Epithelial cell of esophagus (primary cell): ENCODE results near the gene NMUR2.

Source experiments
- DNase-seq: peaks from one replicate; pipeline ENCODE4 v3.0.0; 2010; ENCODE audit warnings: low read depth
- H3K4me3 ChIP-seq: 2 replicates; pipeline ENCODE4 v1.5.1; 2011; ENCODE audit warnings: mild to moderate bottlenecking, low read length, control low read depth
- CTCF ChIP-seq: IDR thresholded peaks from 2 replicates; pipeline ENCODE4 v1.5.1; 2011; ENCODE audit warnings: low read depth, mild to moderate bottlenecking, low read length, control low read depth, inconsistent platforms; ENCODE audit not compliant: insufficient read depth; ENCODE audit errors: missing control alignments

Gene NMUR2

GRCh38 chr5:152364172-152364571, 40.9 kb downstream of the NMUR2 start:
- H3K4me3 ChIP-seq = no peak overlapping the region
- no peak for DNase-seq
- TF ChIP-seq CTCF = no peak

- DNase-seq = no peak
- no peak for TF ChIP-seq CTCF
- H3K4me3 ChIP-seq = no peak overlapping the region
These were observed 46.1 kb downstream of the NMUR2 start for GRCh38 chr5:152358861-152359568.

GRCh38 chr5:152356506-152356905, 48.6 kb downstream of the NMUR2 start:
- no peak for DNase-seq
- no peak for TF ChIP-seq CTCF
- H3K4me3 ChIP-seq = no peak overlapping the region

- no peak overlapping the region for H3K4me3 ChIP-seq
- no peak for DNase-seq
- TF ChIP-seq CTCF = no peak
These were observed 50.0 kb downstream of the NMUR2 start for GRCh38 chr5:152355061-152355460.

- H3K4me3 ChIP-seq = no peak overlapping the region
- TF ChIP-seq CTCF = no peak
- DNase-seq = no peak
These were observed 52.1 kb downstream of the NMUR2 start for GRCh38 chr5:152353001-152353400.

- peak; percentile 55 for DNase-seq
- no peak overlapping the region for H3K4me3 ChIP-seq
- peak; percentile 93 for TF ChIP-seq CTCF
These were observed 55.2 kb downstream of the NMUR2 start for GRCh38 chr5:152349683-152350526.
